ENCODE results near the gene EFCAB14. TPM values are rescaled to one million over a fixed set of nuclear protein-coding genes. Genes with fewer than 3 reads are reported as not detected.
"Not testable (repeated sequence)": the region's sequence is repeated elsewhere in the genome, so short reads cannot be mapped to it uniquely, and the experiment has no call there.

Gene EFCAB14
- total RNA-seq, 2 experiments from 2014 or later, result 39.6 to 41.6 TPM

DNA sequence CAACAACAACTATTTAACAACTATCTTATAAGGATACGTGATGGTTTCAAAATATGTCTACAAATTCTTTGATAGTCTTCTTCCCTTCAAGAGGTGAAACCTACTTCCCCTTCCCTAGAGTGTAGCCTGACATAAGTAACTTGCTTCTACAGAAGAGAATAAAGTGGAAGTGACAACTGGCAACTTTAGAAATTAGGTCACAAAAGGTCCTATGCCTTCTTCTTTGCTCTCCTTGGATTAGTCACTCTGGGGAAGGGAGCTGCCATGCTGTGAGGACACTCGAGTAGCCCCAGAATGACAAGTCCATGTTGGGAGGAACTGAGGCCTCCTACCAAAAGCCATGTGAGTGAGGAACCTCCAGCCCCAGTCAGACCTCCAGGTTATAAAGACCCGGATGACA is 19.2 kb downstream of the EFCAB14 start:
- ChIA-PET POLR2A (interaction anchor here (1.3 kb wide), 1 partner anchor 12 kb away, joined by 3 read pairs; no protein-coding TSS in a partner anchor), CTCF (no interaction called here)
- Mint-ChIP-seq H3K27ac (no peak overlapping the region), H3K27me3 (no peaks in the 10 kb centered on the region), H3K36me3 (ENCODE audit: low read depth) (peaks cover 35% of the 10 kb centered on the region), H3K4me3 (no peak overlapping the region), H3K4me1 (ENCODE audit: low read depth) (peaks cover 15% of the 10 kb centered on the region), H3K9me3 (peaks cover 2% of the 10 kb centered on the region)
- intact Hi-C loops (cut with micrococcal nuclease), result no loop called here
- ATAC-seq (no peak), DNase-seq (no peak)
- TF ChIP-seq, protein P1, sequence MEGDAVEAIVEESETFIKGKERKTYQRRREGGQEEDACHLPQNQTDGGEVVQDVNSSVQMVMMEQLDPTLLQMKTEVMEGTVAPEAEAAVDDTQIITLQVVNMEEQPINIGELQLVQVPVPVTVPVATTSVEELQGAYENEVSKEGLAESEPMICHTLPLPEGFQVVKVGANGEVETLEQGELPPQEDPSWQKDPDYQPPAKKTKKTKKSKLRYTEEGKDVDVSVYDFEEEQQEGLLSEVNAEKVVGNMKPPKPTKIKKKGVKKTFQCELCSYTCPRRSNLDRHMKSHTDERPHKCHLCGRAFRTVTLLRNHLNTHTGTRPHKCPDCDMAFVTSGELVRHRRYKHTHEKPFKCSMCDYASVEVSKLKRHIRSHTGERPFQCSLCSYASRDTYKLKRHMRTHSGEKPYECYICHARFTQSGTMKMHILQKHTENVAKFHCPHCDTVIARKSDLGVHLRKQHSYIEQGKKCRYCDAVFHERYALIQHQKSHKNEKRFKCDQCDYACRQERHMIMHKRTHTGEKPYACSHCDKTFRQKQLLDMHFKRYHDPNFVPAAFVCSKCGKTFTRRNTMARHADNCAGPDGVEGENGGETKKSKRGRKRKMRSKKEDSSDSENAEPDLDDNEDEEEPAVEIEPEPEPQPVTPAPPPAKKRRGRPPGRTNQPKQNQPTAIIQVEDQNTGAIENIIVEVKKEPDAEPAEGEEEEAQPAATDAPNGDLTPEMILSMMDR (IDR thresholded peaks at IDR 0.05), result no peak

GRCh38 chr1:46697053-46697452 is 21.9 kb downstream of the EFCAB14 start:
- peaks cover 2% of the 10 kb centered on the region for H3K9me3 Mint-ChIP-seq
- H3K27me3 Mint-ChIP-seq, result no peaks in the 10 kb centered on the region
- POLR2A ChIA-PET, result interaction anchor here (1.0 to 1.3 kb wide), 2 partner anchors 10 to 17 kb away, joined by 3 read pairs; no protein-coding TSS in a partner anchor
- DNase-seq (no peak), ATAC-seq (no peak)
- CTCF ChIA-PET, result no interaction called here
- TF ChIP-seq, protein P1 (IDR thresholded peaks at IDR 0.05), result no peak
- peaks cover 38% of the 10 kb centered on the region for H3K36me3 Mint-ChIP-seq (ENCODE audit: low read depth)
- H3K27ac Mint-ChIP-seq, result no peak overlapping the region
- intact Hi-C loops (cut with micrococcal nuclease), result no loop called here
- peaks cover 11% of the 10 kb centered on the region for H3K4me1 Mint-ChIP-seq (ENCODE audit: low read depth)
- no peak overlapping the region for H3K4me3 Mint-ChIP-seq

GRCh38 chr1:46694676-46695075 is 24.2 kb downstream of the EFCAB14 start:
- intact Hi-C loops (cut with micrococcal nuclease); DNase-seq; POLR2A ChIA-PET; H3K4me1 Mint-ChIP-seq (ENCODE audit: low read depth); H3K27me3 Mint-ChIP-seq; H3K27ac Mint-ChIP-seq; CTCF ChIA-PET; H3K9me3 Mint-ChIP-seq; H3K4me3 Mint-ChIP-seq; ATAC-seq: not testable (repeated sequence)
- H3K36me3 Mint-ChIP-seq (ENCODE audit: low read depth), result peaks cover 47% of the 10 kb centered on the region

DNA sequence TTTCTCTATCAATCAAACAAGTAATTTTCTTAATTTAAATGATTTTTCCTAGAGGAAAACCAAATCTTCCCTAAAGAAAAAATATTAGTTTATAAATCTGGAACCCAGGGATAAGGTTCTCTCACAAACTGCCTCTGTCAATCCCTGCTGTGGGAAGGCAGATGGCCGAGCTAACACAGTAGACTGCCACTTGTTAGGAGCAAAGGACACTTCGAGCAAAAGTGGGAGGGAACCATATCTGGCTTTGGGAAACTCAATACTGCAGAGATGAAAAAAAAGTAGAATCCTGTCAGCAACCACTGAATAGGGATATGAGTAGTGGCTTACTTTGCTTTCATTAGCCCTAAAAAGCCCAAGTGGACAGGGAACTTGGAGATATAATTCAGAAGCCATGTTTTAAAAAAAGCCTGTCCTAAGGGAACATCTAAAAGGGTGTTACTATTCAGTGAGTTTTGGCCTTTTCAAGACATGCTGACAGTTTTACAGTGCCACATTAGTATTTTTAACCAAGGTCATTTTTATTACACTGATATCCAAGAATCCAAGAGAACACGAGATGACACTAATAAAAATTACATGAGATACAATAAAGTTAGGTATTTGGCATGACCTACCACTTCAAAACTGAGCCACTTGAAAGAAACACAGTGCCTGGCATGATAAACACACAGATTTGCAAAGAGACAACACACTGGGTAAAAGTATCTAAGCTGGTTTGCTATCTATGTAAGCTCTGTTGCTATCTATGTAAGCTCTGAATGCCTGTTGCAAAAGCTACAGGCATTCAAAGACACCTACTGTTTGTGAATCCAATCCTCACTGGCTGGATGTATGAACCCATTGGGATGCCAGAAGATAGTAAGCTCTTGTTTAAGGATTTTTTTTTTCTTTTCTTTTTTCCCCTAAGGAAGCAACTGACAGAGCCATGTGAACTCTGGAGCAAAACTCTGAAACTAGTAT is 25.8 kb downstream of the EFCAB14 start:
- TF ChIP-seq, protein P1 (IDR thresholded peaks at IDR 0.05), result no peak
- ChIA-PET CTCF (no interaction called here), POLR2A (no interaction called here)
- H3K36me3 Mint-ChIP-seq (ENCODE audit: low read depth), result peaks cover 57% of the 10 kb centered on the region
- H3K4me1 Mint-ChIP-seq (ENCODE audit: low read depth), result peaks cover 8% of the 10 kb centered on the region
- no peak overlapping the region for H3K4me3 Mint-ChIP-seq
- ATAC-seq (no peak), DNase-seq (no peak)
- peaks cover 2% of the 10 kb centered on the region for H3K9me3 Mint-ChIP-seq
- H3K27me3 Mint-ChIP-seq, result no peaks in the 10 kb centered on the region
- intact Hi-C loops (cut with micrococcal nuclease), result no loop called here
- H3K27ac Mint-ChIP-seq, result no peak overlapping the region

GRCh38 chr1:46691997-46692790 is 26.7 kb downstream of the EFCAB14 start:
- H3K27me3 Mint-ChIP-seq, result no peaks in the 10 kb centered on the region
- peaks cover 53% of the 10 kb centered on the region for H3K36me3 Mint-ChIP-seq (ENCODE audit: low read depth)
- ATAC-seq (no peak), DNase-seq (no peak)
- peak overlapping the region; percentile 12 for H3K27ac Mint-ChIP-seq
- intact Hi-C loops (cut with micrococcal nuclease), result no loop called here
- TF ChIP-seq, protein P1 (IDR thresholded peaks at IDR 0.05), result no peak
- no peak overlapping the region for H3K4me3 Mint-ChIP-seq
- peaks cover 10% of the 10 kb centered on the region for H3K4me1 Mint-ChIP-seq (ENCODE audit: low read depth)
- ChIA-PET CTCF (no interaction called here), POLR2A (no interaction called here)
- H3K9me3 Mint-ChIP-seq, result peaks cover 2% of the 10 kb centered on the region
